A549 (cell line): Measurements from ENCODE around the gene CLCNKB. TPM values are rescaled to one million over a fixed set of nuclear protein-coding genes. Genes with fewer than 3 reads are reported as not detected.

Experiments
- ATAC-seq, 2 experiments: fragments of 200-7000 bp in 1 of 2; fragments of >200 bp in 1 of 2; cut with Nextera tagmentation in 1 of 2; cut with Tn5 transposase in 1 of 2; 3 replicates each; pipeline versions ENCODE4 v1.8.0 to v1.9.1; 2018 to 2020; ENCODE audit warnings: mild to moderate bottlenecking in 1 of 2, moderate library complexity in 1 of 2
- CTCF ChIA-PET: fragments of 300-600 bp; sonication (Branson Sonifier 250); formaldehyde crosslinking; extraction: SDS; loops from one replicate; lab custom pipeline; 2021; ENCODE audit warnings: antibody characterized with exemption, inconsistent platforms; lab: Yijun Ruan, JAX
- POLR2A ChIA-PET: fragments of 350-600 bp; formaldehyde crosslinking; extraction: SDS; loops from one replicate; lab custom pipeline; 2021; ENCODE audit warnings: antibody characterized with exemption, inconsistent platforms; lab: Yijun Ruan, JAX
- DNase-seq, 2 experiments: peaks; one replicate each; pipeline versions ENCODE4 v3.0.0 to v3.0.0-alpha.2; 2011 to 2016; ENCODE audit warnings: low read depth in 1 of 2, low spot score in 1 of 2
- FAIRE-seq: peaks from 2 replicates; lab custom pipeline; 2011; peaks lifted over from hg19 to GRCh38; lab: Jason Lieb, UNC
- H3K27ac ChIP-seq, 2 experiments: fragments of >200 bp; sonication (Bioruptor Twin); formaldehyde crosslinking; 3 replicates each; pipeline ENCODE4 v1.5.1; 2016 to 2017
- H3K4me1 ChIP-seq: fragments of >200 bp; sonication (Bioruptor Twin); formaldehyde crosslinking; 3 replicates; pipeline ENCODE4 v1.6.1; 2016
- H3K4me2 ChIP-seq: fragments of >200 bp; sonication (Bioruptor Twin); formaldehyde crosslinking; 3 replicates; pipeline ENCODE4 v1.6.1; 2016
- H3K4me3 ChIP-seq: fragments of >200 bp; sonication (Bioruptor Twin); formaldehyde crosslinking; 3 replicates; pipeline ENCODE4 v1.5.1; 2016
- H3K9me3 ChIP-seq: fragments of >200 bp; sonication (Bioruptor Twin); formaldehyde crosslinking; 3 replicates; pipeline ENCODE4 v1.6.1; 2016
- CBX2 ChIP-seq: fragments of 200-600 bp; sonication (generic); IDR thresholded peaks from 2 replicates; pipeline ENCODE4 v1.6.1; 2016; ENCODE audit warnings: low read depth, mild to moderate bottlenecking, borderline replicate concordance
- CEBPB ChIP-seq, 2 experiments: fragments of >200 bp in 1 of 2; sonication (Bioruptor Twin) in 1 of 2; formaldehyde crosslinking in 1 of 2; IDR thresholded peaks; 2 replicates each; pipeline ENCODE4 v1.6.1; 2012 to 2016
- CHD2 ChIP-seq: fragments of 150-350 bp; IDR thresholded peaks from 2 replicates; pipeline ENCODE4 v1.6.1; 2014; ENCODE audit warnings: low read length; ENCODE audit not compliant: partially characterized antibody
- CTCF ChIP-seq: fragments of >200 bp; sonication (Bioruptor Twin); formaldehyde crosslinking; IDR thresholded peaks from 3 replicates; pipeline ENCODE4 v1.5.1; 2016
- E2F6 ChIP-seq: IDR thresholded peaks from 2 replicates; pipeline ENCODE4 v1.6.1; 2012; ENCODE audit warnings: low read depth, borderline replicate concordance
- ELK1 ChIP-seq: fragments of 150-350 bp; IDR thresholded peaks from 2 replicates; pipeline ENCODE4 v1.6.1; 2014; ENCODE audit warnings: low read depth, mild to moderate bottlenecking, low read length
- EP300 ChIP-seq, 2 experiments: fragments of >200 bp; sonication (Bioruptor Twin); formaldehyde crosslinking; IDR thresholded peaks; 2 replicates in 1 of 2; 3 replicates in 1 of 2; pipeline ENCODE4 v1.6.1; 2016 to 2017
- FOSB ChIP-seq: fragments of 250-450 bp; sonication (Bioruptor Pico); IDR thresholded peaks from 2 replicates; pipeline ENCODE4 v1.5.0; 2020; ENCODE audit warnings: mild to moderate bottlenecking, moderate library complexity
- FOSL2 ChIP-seq, 2 experiments: fragments of 450-650 bp in 1 of 2; fragments of >200 bp in 1 of 2; sonication (Bioruptor Twin) in 1 of 2; formaldehyde crosslinking; IDR thresholded peaks; 2 replicates each; pipeline versions ENCODE4 v1.5.0 to v1.6.1; 2016 to 2020; ENCODE audit warnings: mild to moderate bottlenecking in 1 of 2, moderate library complexity in 1 of 2
- GATA3 ChIP-seq: IDR thresholded peaks from 2 replicates; pipeline ENCODE4 v1.6.1; 2012; ENCODE audit warnings: borderline replicate concordance
- HDAC2 ChIP-seq: fragments of 200-600 bp; sonication (generic); IDR thresholded peaks from 2 replicates; pipeline ENCODE4 v1.6.1; 2016
- HEYL ChIP-seq: fragments of 250-450 bp; sonication (Bioruptor Pico); IDR thresholded peaks from 2 replicates; pipeline ENCODE4 v1.8.0; 2021; ENCODE audit warnings: mild to moderate bottlenecking, moderate library complexity
- HMGXB4 ChIP-seq: fragments of 250-450 bp; sonication (Bioruptor Pico); IDR thresholded peaks from 2 replicates; pipeline ENCODE4 v1.5.0; 2021; ENCODE audit warnings: mild to moderate bottlenecking, moderate library complexity, borderline replicate concordance
- HOXA7 ChIP-seq: fragments of 250-450 bp; sonication (Bioruptor Pico); IDR thresholded peaks from 2 replicates; pipeline ENCODE4 v1.5.0; 2020; ENCODE audit warnings: mild to moderate bottlenecking, moderate library complexity
- HOXB5 ChIP-seq: fragments of 250-450 bp; sonication (Bioruptor Pico); IDR thresholded peaks from 2 replicates; pipeline ENCODE4 v1.5.0; 2020; ENCODE audit warnings: mild to moderate bottlenecking, moderate library complexity
- JUNB ChIP-seq: fragments of >200 bp; sonication (Bioruptor Twin); formaldehyde crosslinking; IDR thresholded peaks from 2 replicates; pipeline ENCODE4 v1.6.1; 2016
- MAFK ChIP-seq: fragments of 450-650 bp; IDR thresholded peaks from 2 replicates; pipeline ENCODE4 v1.6.1; 2014; ENCODE audit not compliant: partially characterized antibody
- MAX ChIP-seq: IDR thresholded peaks from 2 replicates; pipeline ENCODE4 v1.6.1; 2012
- NPAS2 ChIP-seq: fragments of 250-450 bp; sonication (Bioruptor Pico); IDR thresholded peaks from 2 replicates; pipeline ENCODE4 v1.8.0; 2022; ENCODE audit warnings: mild to moderate bottlenecking, moderate library complexity, borderline replicate concordance
- ZSCAN20 ChIP-seq: fragments of 250-450 bp; sonication (Bioruptor Pico); IDR thresholded peaks from 2 replicates; pipeline ENCODE4 v1.8.0; 2022; ENCODE audit warnings: mild to moderate bottlenecking, moderate library complexity
- WGBS: methylation state at CpG from one replicate; pipeline ENCODE4 v1.1.6; 2017; ENCODE audit errors: missing lambda C conversion rate; 5-methylcytosine and 5-hydroxymethylcytosine counted together
- polyA plus RNA-seq, 4 experiments: library from polyadenylated mRNA; depleted of rRNA in 3 of 4; stranded (reverse); fragments of >200 nt; fragmentation: RNase III in 1 of 4; extraction: RNeasy Plus Mini Kit Qiagen cat#74134 plus additional on column Dnase treatment in 1 of 4; gene quantifications; 2 replicates in 3 of 4; 3 replicates in 1 of 4; pipeline ENCODE4 v1.2.3, GENCODE V29; 2011 to 2017

Gene CLCNKB
- polyA plus RNA-seq, 2 of the 4 experiments (the other 2 are of a cell fraction) = 0.08 to 0.14 TPM

GRCh38 chr1:16076031-16076864, 32.7 kb downstream of the CLCNKB start (continued):
- peak; percentile 35; the same call in 1 of the 2 replicates for TF ChIP-seq GATA3
- no peak for TF ChIP-seq E2F6
- TF ChIP-seq HDAC2 = no peak
- no peak for TF ChIP-seq HOXA7 (CRISPR knock-in tag)
- peak; percentile 42 to 56; a peak in 2 of 5 replicates for TF ChIP-seq EP300 (IDR thresholded peaks at IDR 0.05)
- no peak for TF ChIP-seq MAFK
- TF ChIP-seq HEYL = no peak
- TF ChIP-seq, all 56 proteins: peak for 6

GRCh38 chr1:16076865-16077238, 33.3 kb downstream of the CLCNKB start:
- DNase-seq (peak in 1 of 2 experiments; percentile 67), FAIRE-seq (no peak), ATAC-seq (peak; percentile 27 to 49)
- H3K4me1 ChIP-seq = peaks cover 64% of the 10 kb centered on the region
- ChIA-PET POLR2A (no interaction called here), CTCF (interaction anchor here (0.6 to 12.5 kb wide), 9 partner anchors 9 to 287 kb away, joined by 3 to 318 read pairs (median 13); partner anchors contain the start of gene EPHA2)
- peak overlapping the region; percentile 79 for H3K4me2 ChIP-seq
- no peaks in the 10 kb centered on the region for H3K9me3 ChIP-seq
- no peak overlapping the region for H3K4me3 ChIP-seq
- WGBS = 81% methylated on average over 2 of the region's 11 CpGs
- TF ChIP-seq HOXB5 (peak; percentile 77; the same call in 1 of the 2 replicates), FOSL2 (IDR thresholded peaks at IDR 0.05) (0 out of 2 replicates have a peak, but pooled peaks have one; percentile 9), FOSL2 (CRISPR knock-in tag; IDR thresholded peaks at IDR 0.05) (peak; percentile 60; the same call in 1 of the 2 replicates), MAX (peak; percentile 87), JUNB (0 out of 2 replicates have a peak, but pooled peaks have one; percentile 12), CTCF (no peak), CEBPB (IDR thresholded peaks at IDR 0.05) (no peak)
- H3K27ac ChIP-seq = peak overlapping the region; percentile 95 to 100

- DNase-seq = no peak
- CTCF ChIA-PET = interaction anchor here (0.9 to 12.5 kb wide), 31 partner anchors 8 to 288 kb away, joined by 3 to 318 read pairs (median 11); partner anchors contain the start of genes CPLANE2 and EPHA2
- peak overlapping the region; percentile 95 to 100 for H3K27ac ChIP-seq
- 58% methylated on average over 12 of the region's 12 CpGs for WGBS
- H3K4me1 ChIP-seq = peaks cover 67% of the 10 kb centered on the region
- peak overlapping the region; percentile 79 for H3K4me2 ChIP-seq
- TF ChIP-seq NPAS2 (CRISPR knock-in tag) (no peak), ELK1 (no peak), FOSB (CRISPR knock-in tag) (no peak), ZSCAN20 (no peak), HDAC2 (no peak), HMGXB4 (CRISPR knock-in tag) (no peak), CHD2 (no peak), CBX2 (no peak)
- no peaks in the 10 kb centered on the region for H3K9me3 ChIP-seq
- FAIRE-seq = no peak
- no peak for ATAC-seq
- POLR2A ChIA-PET = no interaction called here
- H3K4me3 ChIP-seq = no peak overlapping the region
Measured at GRCh38 chr1:16077406-16078245, 34.0 kb downstream of the CLCNKB start.
